IPS-20b (cell line): ENCODE measurements around the gene MED13L.

Experiments used
- H3K27ac ChIP-seq: one replicate; pipeline ENCODE4 v1.5.1; 2013; ENCODE audit warnings: low read length
- H3K27me3 ChIP-seq: 2 replicates; pipeline ENCODE4 v1.6.1; 2013; ENCODE audit warnings: mild to moderate bottlenecking, low read length, inconsistent platforms; ENCODE audit not compliant: insufficient read depth
- H3K36me3 ChIP-seq: 2 replicates; pipeline ENCODE4 v1.6.1; 2013; ENCODE audit warnings: low read depth, mild to moderate bottlenecking, inconsistent platforms, low read length, moderate library complexity; ENCODE audit not compliant: insufficient read depth
- H3K4me1 ChIP-seq: 2 replicates; pipeline ENCODE4 v1.6.1; 2013; ENCODE audit warnings: mild to moderate bottlenecking, control low read depth, inconsistent platforms, low read length, moderate library complexity; ENCODE audit not compliant: insufficient read depth
- H3K4me3 ChIP-seq: 2 replicates; pipeline ENCODE4 v1.5.1; 2013; ENCODE audit warnings: mild to moderate bottlenecking, low read length, inconsistent platforms
- H3K9ac ChIP-seq: 2 replicates; pipeline ENCODE4 v1.6.1; 2013; ENCODE audit warnings: low read depth, mild to moderate bottlenecking, inconsistent platforms, low read length, moderate library complexity
- H3K9me3 ChIP-seq: 2 replicates; pipeline ENCODE4 v1.6.1; 2013; ENCODE audit warnings: mild to moderate bottlenecking, low read depth, low read length, inconsistent platforms; ENCODE audit not compliant: insufficient read depth

MED13L gene

GRCh38 chr12:116267948-116268347, 9.5 kb downstream of the MED13L start:
- Histone ChIP-seq H3K4me1 (peaks cover 17% of the 10 kb centered on the region), H3K27me3 (no peaks in the 10 kb centered on the region), H3K9me3 (no peaks in the 10 kb centered on the region), H3K27ac (no peak overlapping the region), H3K9ac (no peak overlapping the region), H3K36me3 (no peaks in the 10 kb centered on the region), H3K4me3 (no peak overlapping the region)

DNA sequence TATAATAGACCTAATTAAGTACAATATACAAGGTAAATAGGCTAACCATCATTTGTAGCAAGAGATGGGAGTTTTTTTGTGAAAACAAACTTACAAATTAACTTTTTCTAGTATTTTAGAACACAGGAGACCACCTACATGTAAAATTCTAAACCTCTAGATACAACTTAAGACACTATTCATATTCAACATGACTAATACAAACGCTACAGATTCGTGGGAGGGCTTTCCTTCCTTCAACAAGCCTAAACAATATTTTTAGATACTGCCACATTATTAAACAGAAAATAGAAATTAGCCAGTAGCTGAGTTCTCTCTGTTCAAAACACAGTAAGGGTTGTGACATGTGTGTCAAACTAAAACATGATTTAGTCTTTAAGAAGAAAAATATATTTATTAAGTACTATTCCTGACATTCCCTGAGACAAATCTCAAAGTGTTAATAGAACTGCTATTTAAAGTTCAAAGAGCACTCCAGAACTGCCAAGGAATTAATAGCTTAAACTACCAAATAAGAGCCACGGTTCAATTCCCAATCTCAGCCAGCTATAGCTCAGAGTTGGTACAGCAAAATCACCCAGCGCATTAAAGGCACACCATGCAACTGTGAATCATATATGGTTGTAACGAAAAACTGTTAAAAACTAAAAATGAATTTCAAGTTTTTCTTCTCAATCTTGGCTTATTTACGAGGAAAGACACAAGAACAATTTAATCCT, 10.7 kb downstream of the MED13L start:
- Histone ChIP-seq H3K9me3 (no peaks in the 10 kb centered on the region), H3K27ac (no peak overlapping the region), H3K27me3 (no peaks in the 10 kb centered on the region), H3K4me1 (peaks cover 17% of the 10 kb centered on the region), H3K9ac (no peak overlapping the region), H3K36me3 (no peaks in the 10 kb centered on the region), H3K4me3 (no peak overlapping the region)

DNA sequence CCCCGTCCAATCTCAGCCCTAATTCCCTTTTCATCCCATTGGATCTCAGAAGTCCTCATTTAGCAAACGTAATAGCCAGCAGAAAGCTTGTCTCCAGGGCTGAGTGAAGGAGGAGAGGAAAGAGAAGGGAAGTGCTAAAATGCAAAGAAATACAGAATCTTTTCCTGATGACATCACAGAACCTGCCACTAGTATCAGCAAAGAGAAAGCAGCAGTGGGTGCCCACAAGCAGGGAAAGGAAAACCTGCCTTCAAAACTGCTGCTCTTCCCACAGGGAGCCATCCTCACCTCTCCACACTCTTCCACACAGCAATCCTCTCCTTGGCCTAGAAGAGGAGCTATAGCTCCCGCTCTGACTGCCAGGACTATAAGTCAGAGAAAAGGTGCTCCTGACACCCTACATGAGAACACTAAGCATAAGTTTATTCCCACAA, 11.3 kb downstream of the MED13L start:
- Histone ChIP-seq H3K27ac (no peak overlapping the region), H3K4me1 (peaks cover 17% of the 10 kb centered on the region), H3K9me3 (no peaks in the 10 kb centered on the region), H3K9ac (no peak overlapping the region), H3K27me3 (no peaks in the 10 kb centered on the region), H3K4me3 (no peak overlapping the region), H3K36me3 (no peaks in the 10 kb centered on the region)

DNA sequence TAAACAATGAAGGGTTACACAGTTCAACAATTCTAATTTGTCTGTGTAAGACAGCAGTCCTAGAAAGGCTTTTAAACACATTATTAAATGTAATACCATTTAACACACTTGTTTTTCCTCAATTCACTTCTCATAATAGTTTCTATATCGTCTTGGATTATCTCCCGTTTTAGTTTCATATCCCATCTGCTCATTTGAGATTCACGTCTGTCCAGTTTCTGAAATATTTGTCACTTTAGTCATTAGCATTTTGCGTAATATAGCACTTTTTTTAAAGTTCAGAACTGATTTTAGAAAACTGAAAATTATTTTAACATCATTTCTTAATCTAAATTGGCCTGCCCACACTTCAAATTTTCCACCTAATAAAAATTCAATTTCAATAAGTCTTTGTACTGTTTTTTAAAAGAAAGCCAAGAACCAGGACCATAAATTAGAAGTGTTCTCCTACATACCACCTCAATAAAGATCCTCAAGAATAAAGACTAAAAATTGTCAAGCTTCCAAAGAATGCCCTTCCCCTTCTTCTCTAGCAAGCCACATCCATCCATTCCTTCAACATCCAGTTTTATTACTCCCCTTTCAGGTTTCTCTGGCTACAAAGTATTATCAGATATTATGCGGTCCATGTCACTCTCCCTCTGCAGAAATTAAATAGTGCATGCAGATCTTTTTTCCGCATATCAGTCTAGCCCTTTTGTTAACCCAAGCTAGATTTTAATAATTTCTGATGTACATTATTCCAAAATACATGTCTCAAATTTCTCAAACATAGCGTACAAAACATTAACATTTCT, 11.9 kb downstream of the MED13L start:
- Histone ChIP-seq H3K4me3 (no peak overlapping the region), H3K9ac (no peak overlapping the region), H3K27ac (no peak overlapping the region), H3K27me3 (no peaks in the 10 kb centered on the region), H3K4me1 (peaks cover 17% of the 10 kb centered on the region), H3K36me3 (no peaks in the 10 kb centered on the region), H3K9me3 (no peaks in the 10 kb centered on the region)

DNA sequence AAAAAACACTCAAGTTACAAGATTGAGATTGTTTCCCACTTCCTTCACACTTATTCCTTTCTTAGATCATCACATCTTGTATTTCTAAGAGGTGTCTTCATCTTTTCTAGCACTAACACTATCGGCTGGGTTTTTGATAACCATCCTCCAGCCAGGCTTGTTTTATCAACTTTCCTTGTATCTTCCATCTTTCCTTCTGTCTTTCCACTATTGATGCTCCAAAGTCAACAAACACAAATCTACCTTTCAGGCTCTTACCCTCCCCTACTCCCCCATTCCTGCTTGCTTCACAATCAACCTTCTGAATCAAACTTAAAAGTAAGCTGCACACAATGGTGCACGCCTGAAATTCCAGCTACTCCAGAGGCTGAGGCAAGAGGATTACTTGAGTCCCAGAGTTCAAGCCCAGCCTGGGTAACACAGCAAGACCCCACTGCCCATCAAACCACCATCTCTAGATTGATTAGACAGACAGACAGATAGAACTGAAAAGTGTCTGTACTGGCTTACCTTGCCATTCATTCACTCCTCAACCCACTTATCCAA, 12.9 kb downstream of the MED13L start:
- no peak overlapping the region for H3K4me3 ChIP-seq
- H3K9ac ChIP-seq, result no peak overlapping the region
- no peaks in the 10 kb centered on the region for H3K27me3 ChIP-seq
- H3K9me3 ChIP-seq, result no peaks in the 10 kb centered on the region
- no peaks in the 10 kb centered on the region for H3K36me3 ChIP-seq
- peaks cover 17% of the 10 kb centered on the region for H3K4me1 ChIP-seq
- no peak overlapping the region for H3K27ac ChIP-seq

GRCh38 chr12:116263844-116264243, 13.6 kb downstream of the MED13L start:
- Histone ChIP-seq H3K27ac (no peak overlapping the region), H3K9me3 (no peaks in the 10 kb centered on the region), H3K36me3 (no peaks in the 10 kb centered on the region), H3K27me3 (no peaks in the 10 kb centered on the region), H3K9ac (no peak overlapping the region), H3K4me3 (no peak overlapping the region), H3K4me1 (peaks cover 17% of the 10 kb centered on the region)

- H3K36me3 ChIP-seq, result no peaks in the 10 kb centered on the region
- H3K27me3 ChIP-seq, result no peaks in the 10 kb centered on the region
- no peaks in the 10 kb centered on the region for H3K9me3 ChIP-seq
- H3K9ac ChIP-seq, result no peak overlapping the region
- H3K4me3 ChIP-seq, result no peak overlapping the region
- peaks cover 17% of the 10 kb centered on the region for H3K4me1 ChIP-seq
- H3K27ac ChIP-seq, result no peak overlapping the region
Measured at GRCh38 chr12:116263431-116263830, 14.1 kb downstream of the MED13L start.

GRCh38 chr12:116262741-116263140, 14.8 kb downstream of the MED13L start:
- H3K4me1 ChIP-seq, result peaks cover 17% of the 10 kb centered on the region
- H3K9ac ChIP-seq, result no peak overlapping the region
- H3K27ac ChIP-seq, result no peak overlapping the region

DNA sequence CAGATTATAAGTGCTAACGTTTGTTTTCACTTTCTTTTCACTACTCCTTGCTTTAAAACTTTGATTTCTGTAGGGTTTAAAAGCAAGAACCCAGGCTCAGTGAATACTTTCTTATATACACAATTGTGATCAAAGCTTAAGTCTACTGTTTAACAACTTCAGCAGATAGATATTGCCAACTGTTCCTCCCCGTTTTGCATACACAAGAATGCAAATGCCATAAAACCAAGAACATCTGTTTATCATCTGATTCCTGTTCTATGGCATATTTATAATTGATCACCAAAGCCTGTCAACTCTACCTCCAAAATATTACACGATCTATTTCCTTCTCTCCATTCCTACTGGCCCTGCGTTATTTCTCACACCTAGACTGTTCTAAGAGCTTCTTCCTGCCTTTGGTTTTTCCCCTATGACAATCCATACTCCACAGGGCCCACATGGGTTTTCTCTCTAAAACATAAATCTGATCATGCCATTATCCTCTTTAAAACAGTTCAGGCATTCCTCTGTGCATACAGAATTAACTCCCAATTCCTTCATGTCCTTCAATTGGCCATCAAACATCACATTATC, 15.9 kb downstream of the MED13L start:
- no peak overlapping the region for H3K27ac ChIP-seq
- no peaks in the 10 kb centered on the region for H3K27me3 ChIP-seq
- peaks cover 20% of the 10 kb centered on the region for H3K4me1 ChIP-seq
- no peak overlapping the region for H3K4me3 ChIP-seq
- H3K9me3 ChIP-seq, result no peaks in the 10 kb centered on the region
- H3K36me3 ChIP-seq, result no peaks in the 10 kb centered on the region
- H3K9ac ChIP-seq, result no peak overlapping the region

More at GRCh38 chr12:116262741-116263140, 14.8 kb downstream of the MED13L start:
- no peaks in the 10 kb centered on the region for H3K36me3 ChIP-seq
- H3K27me3 ChIP-seq, result no peaks in the 10 kb centered on the region
- H3K9me3 ChIP-seq, result no peaks in the 10 kb centered on the region
- H3K4me3 ChIP-seq, result no peak overlapping the region

DNA sequence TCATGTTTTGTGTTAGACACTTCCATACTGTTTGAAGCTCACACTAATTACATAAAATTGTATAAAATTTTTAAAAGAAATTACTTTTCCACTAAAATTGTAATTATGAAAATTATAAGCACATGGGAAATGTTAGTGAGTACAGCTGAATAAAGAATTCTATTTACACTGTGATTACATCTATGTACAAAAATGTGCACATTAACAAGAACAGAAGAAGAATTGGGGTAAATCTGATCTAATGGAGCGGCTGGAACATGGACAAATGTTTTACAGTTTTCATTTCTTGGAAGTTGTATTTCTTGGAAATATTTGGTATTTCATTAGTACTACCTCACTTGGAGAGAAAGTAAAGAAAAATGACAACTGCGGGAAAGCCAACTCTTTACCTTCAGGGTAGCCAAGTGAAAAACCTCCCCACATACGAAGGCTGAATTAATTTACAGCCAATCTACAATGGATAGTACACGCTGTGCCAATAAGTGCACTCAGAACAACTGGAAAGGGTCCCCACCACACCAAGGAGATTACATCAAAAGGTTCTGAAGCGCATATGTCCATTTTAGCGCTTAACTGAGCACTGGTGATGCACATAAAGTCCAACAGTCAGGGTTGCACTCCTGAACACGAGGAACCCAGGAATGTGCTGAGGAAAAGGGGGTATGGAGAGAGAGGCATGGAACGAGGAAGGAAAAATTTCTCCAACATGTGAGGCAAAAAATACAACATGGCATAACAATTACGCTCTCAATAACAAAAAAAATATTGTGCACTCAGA, 17.5 kb downstream of the MED13L start:
- no peak overlapping the region for H3K4me3 ChIP-seq
- peaks cover 20% of the 10 kb centered on the region for H3K4me1 ChIP-seq
- H3K36me3 ChIP-seq, result no peaks in the 10 kb centered on the region
- no peaks in the 10 kb centered on the region for H3K27me3 ChIP-seq
- H3K9me3 ChIP-seq, result no peaks in the 10 kb centered on the region
- H3K27ac ChIP-seq, result no peak overlapping the region
- no peak overlapping the region for H3K9ac ChIP-seq

DNA sequence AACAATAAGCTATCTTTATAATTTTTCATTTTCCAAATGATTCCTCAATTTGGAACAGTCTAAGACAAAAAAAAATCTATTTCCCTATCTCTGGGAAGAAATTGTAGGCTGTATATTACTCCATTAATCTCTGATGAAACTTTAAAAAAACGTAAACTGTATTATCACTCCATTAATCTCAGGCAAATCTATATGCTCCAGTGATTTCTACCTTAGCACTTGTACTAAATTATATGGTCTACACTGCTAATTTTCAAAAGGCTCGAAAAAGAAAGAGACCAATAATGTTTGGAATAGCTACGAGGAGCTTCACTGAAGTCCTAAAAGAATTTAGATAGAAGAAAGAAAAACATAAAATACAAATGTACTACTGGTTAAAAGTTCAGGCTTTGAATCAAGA, 19.7 kb downstream of the MED13L start:
- H3K9me3 ChIP-seq, result no peaks in the 10 kb centered on the region
- H3K9ac ChIP-seq, result no peak overlapping the region
- H3K4me1 ChIP-seq, result peaks cover 3% of the 10 kb centered on the region; the same call in 1 of the 2 replicates
- H3K4me3 ChIP-seq, result no peak overlapping the region
- H3K36me3 ChIP-seq, result no peaks in the 10 kb centered on the region
- no peaks in the 10 kb centered on the region for H3K27me3 ChIP-seq
- H3K27ac ChIP-seq, result no peak overlapping the region
